GM19193 (cell line): ENCODE measurements around the gene RAMAC.

Source experiments
- POLR2A ChIP-seq: IDR thresholded peaks from 4 replicates; pipeline ENCODE4 v1.6.1; 2011; ENCODE audit not compliant: insufficient read depth, insufficient read length; ENCODE audit errors: extremely low read depth

RAMAC gene

DNA sequence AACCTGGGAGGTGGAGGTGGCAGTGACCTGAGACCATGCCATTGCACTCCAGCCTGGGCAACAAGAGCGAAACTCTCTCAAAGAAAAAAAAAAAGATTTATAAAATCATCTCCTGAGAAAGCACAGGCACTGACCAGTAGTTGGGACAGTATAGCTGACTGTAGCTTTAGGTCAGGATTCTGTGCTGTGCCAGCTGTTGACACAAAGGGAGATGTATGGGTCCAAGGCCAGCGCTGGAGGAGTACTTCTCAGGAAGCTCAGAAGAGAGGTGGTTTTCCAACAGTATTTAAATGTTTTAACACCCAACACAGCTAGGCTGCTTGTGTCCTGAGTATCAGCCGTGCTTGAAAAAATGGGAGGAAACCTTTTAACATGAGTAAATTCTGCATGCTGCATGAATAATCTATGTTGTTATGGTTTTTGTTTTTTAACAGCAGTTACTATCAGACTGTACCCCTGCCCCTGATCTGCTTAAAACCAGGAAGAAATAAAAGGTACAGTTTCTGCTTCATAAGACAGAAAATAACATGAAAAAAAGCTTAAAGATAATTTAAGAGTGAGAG, 6.5 kb downstream of the RAMAC start:
- no peak for TF ChIP-seq POLR2A

DNA sequence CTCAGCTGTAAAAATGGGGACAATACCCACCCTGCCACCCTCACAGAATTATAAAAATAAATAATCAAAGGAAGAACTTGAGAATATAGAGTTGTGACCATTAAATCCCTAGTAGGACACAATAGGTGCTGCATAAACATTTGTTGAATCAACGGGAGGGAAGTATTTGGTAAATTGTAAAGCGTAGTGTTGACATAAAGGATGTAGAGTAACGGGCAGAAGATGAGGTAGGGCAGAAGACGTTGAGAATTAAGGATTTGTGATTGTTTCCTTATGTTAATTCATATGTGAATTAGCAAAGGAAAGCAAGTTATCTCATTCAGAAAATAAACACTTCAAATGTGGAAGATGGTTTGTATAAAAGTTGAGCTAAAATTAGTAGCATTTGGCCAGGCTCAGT, 7.1 kb downstream of the RAMAC start:
- TF ChIP-seq POLR2A, result no peak

DNA sequence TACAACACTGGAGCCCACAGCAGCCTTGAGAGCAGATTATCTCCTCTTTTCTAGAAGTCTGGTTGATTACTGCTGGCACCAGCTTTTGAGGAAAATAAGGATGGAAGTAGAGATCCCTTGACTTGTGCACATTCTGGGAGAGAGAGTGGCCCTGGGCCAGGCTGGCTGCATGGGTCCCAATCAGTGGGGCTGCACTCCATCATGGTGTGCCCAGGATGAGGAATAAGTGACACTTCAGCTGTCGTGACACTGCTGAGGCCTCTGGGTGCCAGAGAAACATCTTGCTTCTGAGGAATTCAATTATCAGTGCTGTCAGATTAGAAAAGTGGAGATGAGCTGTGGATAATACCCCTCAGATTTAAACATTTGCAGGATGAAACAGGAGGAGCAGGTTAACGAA, 9.1 kb downstream of the RAMAC start:
- no peak for TF ChIP-seq POLR2A

DNA sequence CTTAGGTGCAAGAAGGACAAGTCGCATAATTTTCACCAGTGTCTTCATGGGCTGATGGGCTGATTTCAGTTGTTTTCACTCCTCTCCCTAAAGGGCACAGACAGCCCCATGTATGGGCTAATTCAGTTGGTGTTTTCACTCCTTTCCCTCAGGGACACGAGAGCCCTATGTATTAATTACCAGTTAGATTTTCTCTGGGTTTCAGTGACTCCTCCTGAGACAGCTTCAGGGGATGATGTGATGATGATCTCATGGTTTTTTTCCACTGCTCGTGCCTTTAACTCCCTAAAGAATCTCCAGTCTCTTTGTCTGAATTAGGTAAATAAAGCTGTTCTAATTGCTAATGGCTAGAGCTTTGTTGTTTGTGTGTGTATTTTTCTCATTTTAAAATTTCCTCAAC, 9.9 kb downstream of the RAMAC start:
- no peak for TF ChIP-seq POLR2A

DNA sequence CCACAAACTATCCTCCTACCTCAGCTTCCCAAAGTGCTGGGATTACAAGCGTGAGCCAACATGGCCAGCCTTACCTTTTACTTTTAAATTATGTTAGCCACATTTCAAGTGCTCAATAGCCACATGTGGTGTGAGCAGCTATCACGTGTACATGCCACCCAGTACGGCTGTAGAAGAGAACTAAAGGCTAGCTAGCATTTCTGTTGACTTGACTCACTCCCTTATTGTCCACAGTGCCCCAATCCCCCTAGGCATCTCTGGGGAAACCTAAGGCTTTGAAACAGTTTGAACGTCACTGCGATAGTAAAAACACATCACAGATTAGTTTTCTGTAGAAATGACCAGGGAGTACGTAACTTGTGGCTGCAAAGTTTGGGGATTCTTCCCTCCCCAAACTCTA, 13.4 kb downstream of the RAMAC start:
- no peak for TF ChIP-seq POLR2A

DNA sequence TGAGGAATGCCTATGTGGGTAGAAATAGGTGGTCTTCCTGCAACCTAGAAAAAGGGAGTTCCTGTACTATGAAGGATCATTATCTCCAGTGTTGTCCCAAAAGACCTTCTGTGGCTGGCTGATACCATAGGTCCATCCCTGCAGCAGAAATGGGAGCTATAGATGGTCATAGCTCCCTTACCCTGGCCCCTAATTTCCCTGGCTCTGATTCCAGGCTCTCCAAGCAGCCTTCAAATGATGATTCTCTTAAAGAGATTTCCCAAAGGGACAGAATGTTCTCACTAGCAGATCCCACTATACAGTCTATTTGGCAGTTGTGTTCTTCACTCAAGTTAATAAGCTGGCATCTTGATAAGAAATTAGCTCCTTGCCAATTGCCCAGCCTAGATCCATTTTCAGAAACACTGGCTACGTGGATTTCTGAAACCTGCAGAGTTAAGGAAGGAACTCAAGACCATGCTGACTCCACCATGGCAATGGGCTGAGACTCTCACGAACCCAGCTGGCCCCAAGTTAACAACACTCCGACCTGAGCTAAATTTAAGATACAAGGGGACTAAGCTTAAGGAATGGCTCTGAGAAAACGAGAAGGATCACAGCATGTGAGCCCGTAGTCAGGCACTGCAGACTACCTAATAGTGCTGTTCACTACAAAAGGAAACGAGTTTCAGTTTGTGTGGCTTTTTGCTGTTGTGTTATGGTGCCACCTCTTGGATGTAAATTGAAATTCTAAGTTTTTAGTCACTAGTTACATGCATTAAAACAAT, 14.1 kb downstream of the RAMAC start:
- TF ChIP-seq POLR2A, result no peak

DNA sequence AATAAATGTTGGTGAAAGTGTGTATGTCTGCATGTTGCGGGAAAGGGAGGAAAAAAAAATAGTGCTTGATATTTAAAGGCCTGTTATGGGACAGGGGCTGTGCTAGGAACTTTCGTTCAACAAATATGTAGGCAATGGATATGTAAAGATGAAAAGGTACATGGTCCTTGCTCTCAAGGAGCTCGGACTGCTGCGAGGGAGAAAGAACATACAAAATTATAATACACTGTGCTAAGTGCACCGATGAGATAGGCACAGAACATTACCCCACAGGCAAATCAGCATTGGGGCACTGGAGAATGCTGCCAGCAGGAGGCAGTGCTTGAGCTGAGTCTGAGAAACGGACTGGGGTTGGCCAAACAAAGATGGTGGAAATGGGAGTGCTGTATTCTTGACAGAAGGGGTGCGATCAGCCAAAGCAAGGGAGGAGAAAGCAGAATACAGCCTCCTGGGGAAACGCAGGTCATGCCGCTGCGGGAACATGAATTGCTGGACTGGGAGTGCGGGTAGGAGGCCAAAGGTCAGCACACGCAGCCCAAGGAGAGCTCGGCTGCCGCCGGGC, 24.8 kb downstream of the RAMAC start:
- TF ChIP-seq POLR2A, result no peak

DNA sequence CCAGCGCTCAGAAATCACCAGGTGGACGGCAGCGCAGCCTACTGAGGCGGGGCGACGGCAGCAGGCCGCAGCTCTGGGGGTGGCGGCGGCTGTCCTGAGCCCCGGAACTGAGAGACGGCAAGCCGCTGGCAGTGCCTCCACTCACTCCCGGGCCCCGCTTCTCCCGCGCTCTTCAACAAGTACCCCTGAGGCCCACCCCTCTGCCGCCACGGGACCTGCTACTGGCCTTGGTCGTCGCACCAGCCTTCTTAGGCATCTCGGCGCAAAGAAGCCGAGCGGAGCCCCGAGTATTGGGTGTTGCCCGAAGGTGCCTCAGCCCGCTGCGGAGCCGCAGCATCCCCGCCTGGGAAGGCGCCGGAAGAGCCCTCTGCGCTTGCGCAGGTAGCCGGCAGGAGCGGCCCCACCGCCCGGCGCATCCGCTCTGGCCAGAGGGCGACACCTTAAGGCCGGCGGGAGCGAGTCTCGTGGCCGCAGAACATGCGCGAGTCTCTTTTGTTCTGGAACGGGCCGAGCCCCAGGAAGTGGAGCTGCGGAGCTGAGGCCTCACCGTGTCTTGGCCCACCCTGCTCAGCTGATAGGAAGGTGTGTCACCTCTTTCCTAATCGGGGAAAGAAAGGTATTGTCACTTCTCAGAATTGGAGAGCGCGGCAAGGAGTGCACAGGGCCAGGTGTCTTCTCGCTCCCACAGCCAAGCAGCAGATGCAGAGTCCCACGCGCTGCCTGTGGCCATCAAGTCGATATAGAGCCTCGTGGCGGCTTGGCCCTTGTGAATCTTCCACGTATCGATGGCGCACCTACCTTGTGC, 25.5 kb downstream of the RAMAC start, which contains the start of gene C15orf40:
Gene C15orf40, minus strand, starts transcription at position 369 of the 805 bp plus-strand sequence. Its CDS starts 32 bp downstream, at position 337.
- peak; percentile 89 for TF ChIP-seq POLR2A

DNA sequence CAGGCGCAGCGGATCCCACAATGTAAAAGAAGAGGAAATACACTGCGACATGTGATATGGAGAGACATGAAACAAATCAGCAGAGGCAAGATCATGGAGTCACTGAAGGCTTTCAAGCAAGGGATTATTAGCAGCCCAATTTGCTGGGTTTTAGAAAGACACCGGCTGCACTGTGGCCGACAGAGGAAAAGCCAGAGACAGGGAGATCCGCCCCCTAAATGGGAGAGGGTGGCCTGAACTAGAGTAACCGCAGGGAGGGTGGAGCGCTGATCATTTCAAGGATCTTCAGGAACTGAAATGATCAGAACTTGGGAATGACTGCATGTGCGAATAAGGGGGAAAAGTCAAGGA, 26.0 kb downstream of the RAMAC start:
- TF ChIP-seq POLR2A, result no peak

DNA sequence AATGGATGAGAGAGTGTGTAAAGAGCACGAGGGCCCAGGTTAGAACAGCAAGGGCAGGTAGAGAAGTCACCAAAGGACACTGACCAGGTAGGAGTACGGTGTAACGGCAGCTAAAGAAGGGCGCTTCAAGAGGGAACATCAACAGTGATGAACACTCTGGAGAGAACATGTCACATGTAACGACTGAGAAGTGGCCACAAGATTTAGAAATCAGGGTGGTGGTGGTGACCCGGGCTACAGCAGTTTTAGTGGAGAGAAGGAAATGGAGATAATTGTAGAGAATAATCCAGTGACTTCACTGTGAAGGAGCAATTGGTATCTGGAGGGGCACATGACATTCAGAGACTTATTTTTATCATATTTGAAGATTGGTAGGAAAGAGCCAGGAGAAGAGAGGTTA, 26.6 kb downstream of the RAMAC start:
- no peak for TF ChIP-seq POLR2A

DNA sequence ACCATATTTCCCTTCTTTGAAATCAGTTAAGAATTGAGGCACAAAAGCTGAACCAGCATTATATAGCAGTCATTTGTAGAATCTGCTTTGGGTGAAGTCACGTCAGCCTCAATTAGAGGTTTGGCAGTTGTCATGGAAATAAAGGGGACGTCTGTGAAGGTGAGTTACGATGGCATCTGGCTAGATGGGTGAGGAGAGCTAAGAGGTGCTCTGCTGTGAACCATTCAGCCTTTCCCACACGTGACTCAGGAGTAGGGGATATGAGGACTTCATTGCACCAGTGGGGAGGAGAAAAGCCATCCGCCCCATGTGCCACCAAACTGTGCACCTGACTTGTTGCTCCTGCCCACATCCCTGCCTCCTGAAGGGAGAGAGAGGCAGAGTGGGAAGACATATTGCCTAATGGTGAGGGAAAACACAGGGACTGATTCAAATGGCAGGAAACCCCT, 28.2 kb downstream of the RAMAC start:
- no peak for TF ChIP-seq POLR2A

DNA sequence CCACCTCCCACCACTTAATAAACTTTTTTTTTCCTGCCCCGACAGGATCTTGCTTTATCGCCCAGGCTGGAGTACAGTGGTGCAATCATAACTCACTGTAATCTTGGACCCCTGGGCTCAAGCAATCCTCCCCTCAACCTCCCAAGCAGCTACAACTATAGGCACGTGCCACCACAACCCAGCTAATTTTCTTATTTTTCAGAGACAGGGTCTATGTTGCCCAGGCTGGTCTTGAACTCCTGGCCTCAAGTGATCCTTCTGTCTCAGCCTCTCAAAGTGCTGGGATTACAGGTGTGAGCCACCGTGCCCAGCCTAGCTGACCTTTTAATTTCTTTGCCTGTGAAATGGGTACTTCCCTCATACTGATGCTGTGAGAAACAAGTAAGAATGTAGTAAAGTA, 29.4 kb downstream of the RAMAC start:
- no peak for TF ChIP-seq POLR2A

DNA sequence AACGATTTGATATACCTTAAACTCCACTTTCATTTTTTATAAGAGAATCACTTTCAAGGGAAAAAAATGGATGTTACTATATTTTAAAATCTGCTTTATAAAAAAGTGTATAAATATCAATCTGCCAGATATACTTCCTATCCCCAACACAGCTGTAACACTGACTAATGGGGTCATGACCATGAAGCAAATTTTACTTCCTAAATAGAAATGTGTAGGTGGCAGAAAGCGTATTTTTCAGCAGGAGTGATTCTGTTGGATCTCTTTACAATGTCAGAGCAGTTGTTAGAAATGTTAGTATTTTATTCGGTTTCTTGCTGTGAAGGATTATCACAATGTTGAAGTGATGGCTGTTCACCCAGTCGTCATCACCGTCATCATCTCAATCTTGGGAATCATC, 30.9 kb downstream of the RAMAC start:
- TF ChIP-seq POLR2A, result no peak

DNA sequence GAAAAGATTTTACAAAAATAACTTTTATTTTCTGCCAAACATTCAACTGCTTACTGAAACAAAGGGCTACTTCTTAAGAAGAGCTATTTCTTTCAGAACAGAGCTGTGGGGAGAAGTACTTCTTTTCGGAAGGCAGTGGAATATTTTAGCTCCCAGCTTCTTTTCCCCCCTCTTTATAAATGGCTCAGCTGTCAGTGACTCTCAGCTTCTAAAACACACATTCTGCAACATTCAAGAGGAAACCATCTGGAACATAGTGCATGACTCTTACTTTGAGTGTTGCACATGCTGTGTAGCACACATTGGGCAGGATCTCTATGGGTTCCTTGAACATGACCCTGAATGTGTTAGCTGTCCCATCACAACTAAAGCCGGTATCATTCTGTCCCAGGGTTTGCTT, 32.4 kb downstream of the RAMAC start:
- TF ChIP-seq POLR2A, result no peak

DNA sequence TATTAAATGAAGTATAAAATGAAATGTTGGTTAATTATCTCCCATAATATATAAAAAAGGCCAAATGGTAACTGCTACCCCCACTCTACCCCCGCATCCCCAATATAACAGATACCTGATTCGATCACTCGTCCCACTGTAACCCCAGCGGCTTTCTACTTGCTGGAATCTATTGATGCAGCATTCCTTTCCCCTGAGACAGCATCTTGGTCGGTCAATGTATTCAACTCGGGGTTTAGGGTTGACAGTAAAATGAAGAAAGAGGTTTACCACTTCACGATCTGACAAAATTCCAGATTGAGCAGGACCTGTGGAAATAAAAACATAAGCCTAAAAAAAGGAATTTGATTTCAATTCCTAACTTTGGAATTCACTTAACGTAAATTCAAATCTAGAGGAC, 44.0 kb downstream of the RAMAC start:
- no peak for TF ChIP-seq POLR2A
